Measurements from ENCODE around the gene NUDT3.

DNA sequence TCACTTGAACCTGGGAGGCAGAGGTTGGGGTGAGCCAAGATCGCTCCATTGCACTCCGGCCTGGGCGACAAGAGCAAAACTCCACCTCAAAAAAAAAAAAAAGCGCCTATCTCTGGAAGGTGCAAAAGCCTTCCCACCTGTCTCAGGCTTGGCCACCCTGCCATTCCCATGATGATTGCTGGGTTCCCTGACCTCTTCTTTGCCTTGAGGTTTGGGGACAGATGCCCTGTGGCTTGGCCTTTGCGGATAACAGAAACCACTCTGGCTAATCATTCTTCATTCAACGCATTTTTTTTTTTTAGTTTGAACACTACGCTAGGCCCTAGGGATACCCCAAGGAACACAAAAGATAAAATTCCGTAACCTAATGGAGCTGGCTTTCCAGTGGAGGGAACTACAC is 162.6 kb downstream of the NUDT3 start:
- TF ChIP-seq POLR2A (IDR thresholded peaks at IDR 0.05; ENCODE audit: borderline replicate concordance, extremely low read depth, insufficient read depth, insufficient read length), result no peak
- TF ChIP-seq POLR2AphosphoS5 (IDR thresholded peaks at IDR 0.05; ENCODE audit: low read depth, low read length), result no peak
- TF ChIP-seq ZBTB33 (IDR thresholded peaks at IDR 0.05; ENCODE audit: extremely low read depth, insufficient replicate concordance, low read length), result no peak
- TF ChIP-seq, protein P1, sequence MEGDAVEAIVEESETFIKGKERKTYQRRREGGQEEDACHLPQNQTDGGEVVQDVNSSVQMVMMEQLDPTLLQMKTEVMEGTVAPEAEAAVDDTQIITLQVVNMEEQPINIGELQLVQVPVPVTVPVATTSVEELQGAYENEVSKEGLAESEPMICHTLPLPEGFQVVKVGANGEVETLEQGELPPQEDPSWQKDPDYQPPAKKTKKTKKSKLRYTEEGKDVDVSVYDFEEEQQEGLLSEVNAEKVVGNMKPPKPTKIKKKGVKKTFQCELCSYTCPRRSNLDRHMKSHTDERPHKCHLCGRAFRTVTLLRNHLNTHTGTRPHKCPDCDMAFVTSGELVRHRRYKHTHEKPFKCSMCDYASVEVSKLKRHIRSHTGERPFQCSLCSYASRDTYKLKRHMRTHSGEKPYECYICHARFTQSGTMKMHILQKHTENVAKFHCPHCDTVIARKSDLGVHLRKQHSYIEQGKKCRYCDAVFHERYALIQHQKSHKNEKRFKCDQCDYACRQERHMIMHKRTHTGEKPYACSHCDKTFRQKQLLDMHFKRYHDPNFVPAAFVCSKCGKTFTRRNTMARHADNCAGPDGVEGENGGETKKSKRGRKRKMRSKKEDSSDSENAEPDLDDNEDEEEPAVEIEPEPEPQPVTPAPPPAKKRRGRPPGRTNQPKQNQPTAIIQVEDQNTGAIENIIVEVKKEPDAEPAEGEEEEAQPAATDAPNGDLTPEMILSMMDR (IDR thresholded peaks at IDR 0.05 in 2 of 3, conservative IDR thresholded peaks at IDR 0.05 in 1 of 3; ENCODE audit: borderline replicate concordance in 1 of 3, insufficient read depth in 1 of 3, low read depth in 2 of 3, low read length in 2 of 3), result no peak
- no peak for TF ChIP-seq JUND (IDR thresholded peaks at IDR 0.05)
- no peak for TF ChIP-seq EZH2phosphoT487 (IDR thresholded peaks at IDR 0.05; ENCODE audit: borderline replicate concordance)
- no peak for TF ChIP-seq EZH2 (IDR thresholded peaks at IDR 0.05)
- no peak for TF ChIP-seq CBX3 (IDR thresholded peaks at IDR 0.05; ENCODE audit: low read depth)

Measured in HCT116 (cell line).